Measurements from ENCODE around the gene OR52I2. TPM values are rescaled to one million over a fixed set of nuclear protein-coding genes. Genes with fewer than 3 reads are reported as not detected.

OR52I2 gene
- total RNA-seq: not detected

GRCh38 chr11:4581443-4581842 lies at the start of gene OR52I2:
Gene OR52I2, plus strand, starts transcription at chr11:4581743.
- no peak for DNase-seq

GRCh38 chr11:4539603-4540219 lies 41.8 kb upstream of the OR52I2 start:
- peak; percentile 36 for DNase-seq

GRCh38 chr11:4541071-4541470 lies 40.5 kb upstream of the OR52I2 start:
- DNase-seq: no peak

- no peak for DNase-seq
Measured at GRCh38 chr11:4543561-4543960, 38.0 kb upstream of the OR52I2 start.

GRCh38 chr11:4544891-4545290 lies 36.7 kb upstream of the OR52I2 start, which contains the start of gene OR52M1:
Gene OR52M1, plus strand, starts transcription at chr11:4545191. Its CDS starts 0 bp downstream, at chr11:4545191.
- no peak for DNase-seq

GRCh38 chr11:4546878-4547277 lies 34.7 kb upstream of the OR52I2 start:
- no peak for DNase-seq

GRCh38 chr11:4547416-4547815 lies 34.1 kb upstream of the OR52I2 start:
- no peak for DNase-seq

GRCh38 chr11:4551346-4551979 lies 30.1 kb upstream of the OR52I2 start:
- no peak for DNase-seq

- no peak for DNase-seq
Measured at GRCh38 chr11:4559527-4560440, 21.8 kb upstream of the OR52I2 start.

GRCh38 chr11:4560467-4560866 lies 21.1 kb upstream of the OR52I2 start:
- DNase-seq: peak; percentile 10

- no peak for DNase-seq
Measured at GRCh38 chr11:4565371-4565770, 16.2 kb upstream of the OR52I2 start.

GRCh38 chr11:4569075-4569474 lies 12.5 kb upstream of the OR52I2 start:
- no peak for DNase-seq

- no peak for DNase-seq
Measured at GRCh38 chr11:4576880-4577279, 4.7 kb upstream of the OR52I2 start.

GRCh38 chr11:4577761-4578160 lies 3.8 kb upstream of the OR52I2 start:
- DNase-seq: no peak

- DNase-seq: no peak
Measured at GRCh38 chr11:4578624-4579023, 2.9 kb upstream of the OR52I2 start.

- DNase-seq: no peak
Measured at GRCh38 chr11:4580124-4580523, 1.4 kb upstream of the OR52I2 start.

GRCh38 chr11:4589017-4589416 lies 7.5 kb downstream of the OR52I2 start:
- DNase-seq: no peak

GRCh38 chr11:4593739-4594138 lies 12.2 kb downstream of the OR52I2 start, which contains the start of gene OR52I1:
Gene OR52I1, plus strand, starts transcription at chr11:4594039. Its CDS starts 0 bp downstream, at chr11:4594039.
- DNase-seq: no peak

GRCh38 chr11:4605057-4605456 lies 23.5 kb downstream of the OR52I2 start:
- DNase-seq: no peak

GRCh38 chr11:4606231-4607015 lies 24.9 kb downstream of the OR52I2 start:
- DNase-seq: no peak

GRCh38 chr11:4607096-4607495 lies 25.6 kb downstream of the OR52I2 start:
- peak; percentile 14 for DNase-seq

Data from tongue (tissue), 2 donors.